SK-N-SH (cell line): ENCODE results near the gene GUCY1A2. TPM values are rescaled to one million over a fixed set of nuclear protein-coding genes. Genes with fewer than 3 reads are reported as not detected.
A peak's percentile ranks its signal among the peaks of the same experiment; 100 is the strongest.

Experiments
- CTCF ChIA-PET: fragments of 300-600, 350-600 bp; formaldehyde crosslinking; extraction: SDS; loops from one replicate; lab custom pipeline; 2021; lab: Yijun Ruan, JAX
- POLR2A ChIA-PET: fragments of 350-600 bp; sonication (Branson Sonifier 250); formaldehyde crosslinking; extraction: SDS; loops from one replicate; lab custom pipeline; 2020; ENCODE audit warnings: antibody characterized with exemption, inconsistent platforms; lab: Yijun Ruan, JAX
- DNase-seq: peaks from one replicate; pipeline ENCODE4 v3.0.0; 2012
- H2AFZ ChIP-seq: fragments of 200-600 bp; sonication (generic); 2 replicates; pipeline ENCODE4 v1.8.1; 2016; ENCODE audit warnings: antibody characterized with exemption, mild to moderate bottlenecking, low read depth
- H3F3A ChIP-seq: fragments of 200-600 bp; sonication (generic); replicated peaks from 2 replicates; pipeline ENCODE3; 2016; ENCODE audit warnings: antibody characterized with exemption, mild to moderate bottlenecking; ENCODE audit not compliant: insufficient read depth
- H3K27ac ChIP-seq, 2 experiments: fragments of 200-500 bp in 1 of 2; fragments of 200-600 bp in 1 of 2; sonication (Bioruptor generic) in 1 of 2; sonication (generic), shearing (Covaris generic) in 1 of 2; 2 replicates each; pipeline versions ENCODE4 v1.5.1 to v1.6.1; 2014 to 2016; ENCODE audit warnings: low read depth in 2 of 2, inconsistent platforms in 1 of 2, low read length in 1 of 2, mild to moderate bottlenecking in 1 of 2, mixed read lengths in 1 of 2
- H3K27me3 ChIP-seq: fragments of 200-600 bp; sonication (generic), shearing (Covaris generic); 2 replicates; pipeline ENCODE4 v1.6.1; 2016; ENCODE audit warnings: mixed run types; ENCODE audit not compliant: insufficient read depth
- H3K36me3 ChIP-seq, 2 experiments: fragments of 200-500 bp in 1 of 2; fragments of 200-600 bp in 1 of 2; sonication (Bioruptor generic) in 1 of 2; sonication (generic) in 1 of 2; replicated peaks in 1 of 2; 2 replicates each; pipeline versions ENCODE3 to v1.5.1; 2014 to 2016; ENCODE audit warnings: low read length in 1 of 2, mild to moderate bottlenecking in 1 of 2; ENCODE audit not compliant: insufficient read depth in 2 of 2, control insufficient read depth in 1 of 2
- H3K4me1 ChIP-seq, 2 experiments: fragments of 200-500 bp in 1 of 2; fragments of 200-600 bp in 1 of 2; sonication (Bioruptor generic) in 1 of 2; sonication (generic), shearing (Covaris generic) in 1 of 2; 2 replicates each; pipeline versions ENCODE4 v1.5.1 to v1.6.1; 2014 to 2016; ENCODE audit warnings: low read depth in 1 of 2, low read length in 1 of 2, mixed run types in 1 of 2; ENCODE audit not compliant: insufficient read depth in 2 of 2, control insufficient read depth in 1 of 2
- H3K4me2 ChIP-seq: fragments of 200-600 bp; sonication (generic), shearing (Covaris generic); 2 replicates; pipeline ENCODE4 v1.6.1; 2017; ENCODE audit warnings: mixed run types
- H3K4me3 ChIP-seq, 2 experiments: fragments of 200-500 bp in 1 of 2; fragments of 200-600 bp in 1 of 2; sonication (Bioruptor generic) in 1 of 2; sonication (generic), shearing (Covaris generic) in 1 of 2; 2 replicates each; pipeline versions ENCODE4 v1.5.1 to v1.8.1; 2014 to 2016; ENCODE audit warnings: low read depth in 2 of 2, inconsistent platforms in 1 of 2, low read length in 1 of 2, mild to moderate bottlenecking in 1 of 2, mixed read lengths in 1 of 2, moderate library complexity in 1 of 2
- H3K79me2 ChIP-seq: fragments of 200-600 bp; sonication (generic); 2 replicates; pipeline ENCODE4 v1.8.1; 2017; ENCODE audit warnings: mild to moderate bottlenecking; ENCODE audit not compliant: insufficient read depth
- H3K9ac ChIP-seq: fragments of 200-600 bp; sonication (generic); 2 replicates; pipeline ENCODE4 v1.6.1; 2017; ENCODE audit warnings: mixed run types
- H3K9me2 ChIP-seq: fragments of 200-600 bp; sonication (generic); 2 replicates; pipeline ENCODE4 v1.6.1; 2017; ENCODE audit warnings: mixed run types
- H3K9me3 ChIP-seq: fragments of 200-600 bp; sonication (generic); 2 replicates; pipeline ENCODE4 v1.6.1; 2017; ENCODE audit warnings: mixed run types, mild to moderate bottlenecking, moderate library complexity
- H4K20me1 ChIP-seq: fragments of 200-600 bp; sonication (generic); 2 replicates; pipeline ENCODE4 v1.6.1; 2017; ENCODE audit warnings: mild to moderate bottlenecking, mixed run types; ENCODE audit not compliant: insufficient read depth
- ELF1 ChIP-seq: IDR thresholded peaks from 2 replicates; pipeline ENCODE4 v1.4.0; 2012
- EP300 ChIP-seq, 2 experiments: IDR thresholded peaks; 2 replicates each; pipeline versions ENCODE4 v1.4.0 to v1.6.1; 2012; ENCODE audit warnings: borderline replicate concordance in 1 of 2, low read depth in 1 of 2, low read length in 1 of 2
- FOSL2 ChIP-seq: IDR thresholded peaks from 2 replicates; pipeline ENCODE4 v1.4.0; 2012; ENCODE audit warnings: low read depth, mild to moderate bottlenecking, moderate library complexity, borderline replicate concordance
- FOXM1 ChIP-seq: IDR thresholded peaks from 2 replicates; pipeline ENCODE4 v1.4.0; 2012; ENCODE audit warnings: low read depth, mild to moderate bottlenecking
- GABPA ChIP-seq: IDR thresholded peaks from 2 replicates; pipeline ENCODE4 v1.4.0; 2012; ENCODE audit warnings: low read depth, mild to moderate bottlenecking
- JUND ChIP-seq: IDR thresholded peaks from 2 replicates; pipeline ENCODE4 v1.4.0; 2012
- NRF1 ChIP-seq: IDR thresholded peaks from 2 replicates; pipeline ENCODE4 v1.6.1; 2012; ENCODE audit warnings: low read depth, mild to moderate bottlenecking, low read length
- RFX5 ChIP-seq: IDR thresholded peaks from 2 replicates; pipeline ENCODE4 v1.6.1; 2012; ENCODE audit warnings: mild to moderate bottlenecking, improper control_type of control experiment, low read length
- SMC3 ChIP-seq: IDR thresholded peaks from 2 replicates; pipeline ENCODE4 v1.6.1; 2012; ENCODE audit warnings: low read depth, low read length, improper control_type of control experiment
- TAF1 ChIP-seq: IDR thresholded peaks from 2 replicates; pipeline ENCODE4 v1.6.1; 2012; ENCODE audit warnings: low read depth, mild to moderate bottlenecking, low read length, moderate library complexity, borderline replicate concordance
- TCF12 ChIP-seq: IDR thresholded peaks from 2 replicates; pipeline ENCODE4 v1.4.0; 2012
- TEAD4 ChIP-seq: IDR thresholded peaks from 2 replicates; pipeline ENCODE4 v1.4.0; 2012; ENCODE audit warnings: mild to moderate bottlenecking, borderline replicate concordance; ENCODE audit not compliant: insufficient read depth
- YY1 ChIP-seq: IDR thresholded peaks from 2 replicates; pipeline ENCODE4 v1.4.0; 2012; ENCODE audit warnings: low read depth, mild to moderate bottlenecking
- WGBS: methylation state at CpG from one replicate; pipeline ENCODE4 v1.1.6; 2017; ENCODE audit warnings: low lambda C conversion rate; 5-methylcytosine and 5-hydroxymethylcytosine counted together
- polyA plus RNA-seq, 3 experiments: library from polyadenylated mRNA; depleted of rRNA; stranded (reverse); fragments of >200 nt; gene quantifications; 2 replicates each; pipeline ENCODE4 v1.2.3, GENCODE V29; 2012
- TF ChIP-seq, protein P1 (sequence below): fragments of 150-350 bp; IDR thresholded peaks from 2 replicates; pipeline ENCODE4 v1.6.1; 2017; ENCODE audit warnings: antibody characterized with exemption, low read length, low read depth, borderline replicate concordance
- TF ChIP-seq, protein P2 (sequence below): IDR thresholded peaks from 2 replicates; pipeline ENCODE4 v1.4.0; 2012; ENCODE audit warnings: low read depth
- TF ChIP-seq, protein P3 (sequence below): IDR thresholded peaks from 2 replicates; pipeline ENCODE4 v1.4.0; 2012; ENCODE audit warnings: low read depth, borderline replicate concordance
- TF ChIP-seq, protein P4 (sequence below): fragments of 150-350 bp; IDR thresholded peaks from 2 replicates; pipeline ENCODE4 v1.6.1; 2016; ENCODE audit warnings: mild to moderate bottlenecking, low read depth, low read length
- TF ChIP-seq, protein P5 (sequence below): IDR thresholded peaks from 2 replicates; pipeline ENCODE4; 2012

GUCY1A2 gene
- polyA plus RNA-seq, 1 of the 3 experiments (the other 2 are of a cell fraction), result 0.26 TPM

DNA sequence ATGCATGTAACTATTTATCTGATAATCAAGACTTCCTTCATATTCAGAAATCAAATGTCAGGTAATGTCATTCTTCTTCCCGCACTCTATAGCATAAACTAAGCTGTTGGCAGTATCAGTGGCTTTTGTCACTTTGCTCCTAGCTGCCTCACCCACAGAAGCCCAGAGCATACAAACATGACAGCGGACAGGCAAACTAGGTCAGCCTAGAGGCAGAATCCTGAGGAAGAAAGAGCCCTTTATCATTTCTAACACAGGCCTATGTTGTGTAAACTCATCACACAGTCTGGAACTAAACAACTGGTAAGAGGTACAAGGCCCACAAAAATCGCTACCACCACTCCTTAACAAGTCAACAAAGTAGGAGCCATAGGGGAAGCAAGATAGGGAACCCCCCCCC lies 21.0 kb downstream of the GUCY1A2 start:
- 77% methylated on average over 3 of the region's 3 CpGs for WGBS
- H3K27ac ChIP-seq, result peak overlapping the region in 1 of 2 experiments; percentile 81; a peak in 2 of 4 replicates
- no peaks in the 10 kb centered on the region for H3K79me2 ChIP-seq
- H3K4me3 ChIP-seq, result no peak overlapping the region
- DNase-seq, result no peak
- no peaks in the 10 kb centered on the region for H3K36me3 ChIP-seq
- H2AFZ ChIP-seq, result no peak overlapping the region
- CTCF ChIA-PET, result no interaction called here
- H3K4me2 ChIP-seq, result no peak overlapping the region
- no peaks in the 10 kb centered on the region for H3K9me3 ChIP-seq
- POLR2A ChIA-PET, result no interaction called here
- H3K27me3 ChIP-seq, result no peaks in the 10 kb centered on the region
- TF ChIP-seq ELF1 (no peak), RFX5 (no peak), NRF1 (no peak), TAF1 (no peak), TEAD4 (no peak), TCF12 (no peak), FOXM1 (no peak), EP300 (IDR thresholded peaks at IDR 0.05; ENCODE audit: borderline replicate concordance in 1 of 2, low read depth in 1 of 2, low read length in 1 of 2) (no peak), SMC3 (no peak)
- TF ChIP-seq, protein P1, sequence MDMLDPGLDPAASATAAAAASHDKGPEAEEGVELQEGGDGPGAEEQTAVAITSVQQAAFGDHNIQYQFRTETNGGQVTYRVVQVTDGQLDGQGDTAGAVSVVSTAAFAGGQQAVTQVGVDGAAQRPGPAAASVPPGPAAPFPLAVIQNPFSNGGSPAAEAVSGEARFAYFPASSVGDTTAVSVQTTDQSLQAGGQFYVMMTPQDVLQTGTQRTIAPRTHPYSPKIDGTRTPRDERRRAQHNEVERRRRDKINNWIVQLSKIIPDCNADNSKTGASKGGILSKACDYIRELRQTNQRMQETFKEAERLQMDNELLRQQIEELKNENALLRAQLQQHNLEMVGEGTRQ, result no peak
- TF ChIP-seq, protein P2, sequence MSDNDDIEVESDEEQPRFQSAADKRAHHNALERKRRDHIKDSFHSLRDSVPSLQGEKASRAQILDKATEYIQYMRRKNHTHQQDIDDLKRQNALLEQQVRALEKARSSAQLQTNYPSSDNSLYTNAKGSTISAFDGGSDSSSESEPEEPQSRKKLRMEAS, result no peak
- TF ChIP-seq, all 33 proteins: peak for 0
- H4K20me1 ChIP-seq, result no peaks in the 10 kb centered on the region
- H3K9ac ChIP-seq, result no peak overlapping the region
- peaks cover 10% of the 10 kb centered on the region for H3F3A ChIP-seq
- H3K9me2 ChIP-seq, result no peaks in the 10 kb centered on the region
- peaks cover 0 to 36% of the 10 kb centered on the region in 2 experiments; a peak in 2 of 4 replicates for H3K4me1 ChIP-seq

DNA sequence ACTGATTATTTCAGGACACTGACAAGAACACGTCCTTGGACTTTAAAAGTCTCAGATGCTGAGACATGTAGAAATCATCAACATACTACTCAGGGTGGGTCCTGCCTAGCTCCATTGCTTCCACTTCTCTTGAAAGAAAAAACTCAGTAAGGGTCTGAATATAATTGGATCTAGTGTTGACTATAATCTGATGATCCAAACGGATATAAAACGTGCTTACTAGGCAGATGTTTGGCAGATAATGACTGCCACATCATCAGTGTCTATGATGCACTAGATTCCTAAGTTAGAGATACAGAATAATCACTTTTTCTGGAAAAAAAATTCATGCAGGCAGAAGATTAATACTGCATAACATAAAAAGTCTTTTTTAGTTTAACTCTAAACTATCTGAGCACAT lies 21.6 kb downstream of the GUCY1A2 start:
- Histone ChIP-seq H3K9me2 (no peaks in the 10 kb centered on the region), H3K27me3 (no peaks in the 10 kb centered on the region), H3K4me3 (no peak overlapping the region), H3K9me3 (no peaks in the 10 kb centered on the region), H3K4me1 (peaks cover 0 to 36% of the 10 kb centered on the region in 2 experiments; a peak in 2 of 4 replicates), H4K20me1 (no peaks in the 10 kb centered on the region), H3K79me2 (no peaks in the 10 kb centered on the region), H3F3A (peaks cover 10% of the 10 kb centered on the region), H3K4me2 (no peak overlapping the region), H2AFZ (no peak overlapping the region), H3K27ac (peak overlapping the region in 1 of 2 experiments; percentile 81; a peak in 1 of 4 replicates), H3K9ac (no peak overlapping the region), H3K36me3 (no peaks in the 10 kb centered on the region)
- TF ChIP-seq FOSL2 (no peak), JUND (no peak), YY1 (no peak), GABPA (no peak), FOXM1 (no peak), TCF12 (no peak), RFX5 (no peak), SMC3 (no peak)
- TF ChIP-seq, protein P3, sequence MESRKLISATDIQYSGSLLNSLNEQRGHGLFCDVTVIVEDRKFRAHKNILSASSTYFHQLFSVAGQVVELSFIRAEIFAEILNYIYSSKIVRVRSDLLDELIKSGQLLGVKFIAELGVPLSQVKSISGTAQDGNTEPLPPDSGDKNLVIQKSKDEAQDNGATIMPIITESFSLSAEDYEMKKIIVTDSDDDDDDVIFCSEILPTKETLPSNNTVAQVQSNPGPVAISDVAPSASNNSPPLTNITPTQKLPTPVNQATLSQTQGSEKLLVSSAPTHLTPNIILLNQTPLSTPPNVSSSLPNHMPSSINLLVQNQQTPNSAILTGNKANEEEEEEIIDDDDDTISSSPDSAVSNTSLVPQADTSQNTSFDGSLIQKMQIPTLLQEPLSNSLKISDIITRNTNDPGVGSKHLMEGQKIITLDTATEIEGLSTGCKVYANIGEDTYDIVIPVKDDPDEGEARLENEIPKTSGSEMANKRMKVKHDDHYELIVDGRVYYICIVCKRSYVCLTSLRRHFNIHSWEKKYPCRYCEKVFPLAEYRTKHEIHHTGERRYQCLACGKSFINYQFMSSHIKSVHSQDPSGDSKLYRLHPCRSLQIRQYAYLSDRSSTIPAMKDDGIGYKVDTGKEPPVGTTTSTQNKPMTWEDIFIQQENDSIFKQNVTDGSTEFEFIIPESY, result no peak
- TF ChIP-seq, protein P4, sequence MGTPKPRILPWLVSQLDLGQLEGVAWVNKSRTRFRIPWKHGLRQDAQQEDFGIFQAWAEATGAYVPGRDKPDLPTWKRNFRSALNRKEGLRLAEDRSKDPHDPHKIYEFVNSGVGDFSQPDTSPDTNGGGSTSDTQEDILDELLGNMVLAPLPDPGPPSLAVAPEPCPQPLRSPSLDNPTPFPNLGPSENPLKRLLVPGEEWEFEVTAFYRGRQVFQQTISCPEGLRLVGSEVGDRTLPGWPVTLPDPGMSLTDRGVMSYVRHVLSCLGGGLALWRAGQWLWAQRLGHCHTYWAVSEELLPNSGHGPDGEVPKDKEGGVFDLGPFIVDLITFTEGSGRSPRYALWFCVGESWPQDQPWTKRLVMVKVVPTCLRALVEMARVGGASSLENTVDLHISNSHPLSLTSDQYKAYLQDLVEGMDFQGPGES, result no peak
- TF ChIP-seq, protein P5, sequence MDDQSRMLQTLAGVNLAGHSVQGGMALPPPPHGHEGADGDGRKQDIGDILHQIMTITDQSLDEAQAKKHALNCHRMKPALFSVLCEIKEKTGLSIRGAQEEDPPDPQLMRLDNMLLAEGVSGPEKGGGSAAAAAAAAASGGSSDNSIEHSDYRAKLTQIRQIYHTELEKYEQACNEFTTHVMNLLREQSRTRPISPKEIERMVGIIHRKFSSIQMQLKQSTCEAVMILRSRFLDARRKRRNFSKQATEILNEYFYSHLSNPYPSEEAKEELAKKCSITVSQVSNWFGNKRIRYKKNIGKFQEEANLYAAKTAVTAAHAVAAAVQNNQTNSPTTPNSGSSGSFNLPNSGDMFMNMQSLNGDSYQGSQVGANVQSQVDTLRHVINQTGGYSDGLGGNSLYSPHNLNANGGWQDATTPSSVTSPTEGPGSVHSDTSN, result no peak
- ChIA-PET POLR2A (no interaction called here), CTCF (no interaction called here)
- no peak for DNase-seq
- WGBS, result 52% methylated on average over 3 of the region's 3 CpGs
